CD4-positive, alpha-beta T cell treated with Interferon gamma for 1 hour (primary cell): Measurements from ENCODE around the gene NENF.
"Not testable (repeated sequence)": the region's sequence is repeated elsewhere in the genome, so short reads cannot be mapped to it uniquely, and the experiment has no call there.

ENCODE experiments used
- DNase-seq: peaks from one replicate; pipeline ENCODE4 v3.0.0-alpha.2; 2020

The NENF gene

GRCh38 chr1:212461916-212462660 is 29.4 kb downstream of the NENF start:
- no peak for DNase-seq

- no peak for DNase-seq
Measured at GRCh38 chr1:212463565-212464285, 31.0 kb downstream of the NENF start.

DNA sequence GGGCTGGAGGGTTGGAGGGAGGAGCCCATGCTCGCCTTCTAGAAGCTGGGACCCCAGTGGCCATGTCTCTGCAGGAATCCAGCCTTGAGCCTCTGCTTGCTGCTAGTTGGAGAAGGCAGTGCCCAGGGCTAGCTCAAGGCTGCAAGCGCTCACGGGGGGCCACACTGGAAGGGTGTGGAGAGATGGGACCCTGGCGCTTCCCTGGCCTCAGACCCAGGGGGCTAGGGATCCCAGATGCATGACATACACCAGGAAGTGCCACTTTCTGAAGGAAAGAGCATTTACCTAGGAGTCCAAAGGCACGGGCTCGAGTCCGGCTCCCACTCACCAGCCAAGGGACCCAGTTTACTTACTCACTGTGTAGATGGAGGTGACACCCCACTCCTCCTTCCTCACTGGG is 32.6 kb downstream of the NENF start:
- DNase-seq, result no peak

- DNase-seq, result no peak
Measured at GRCh38 chr1:212466437-212466836, 33.7 kb downstream of the NENF start.

GRCh38 chr1:212466898-212467650 is 34.4 kb downstream of the NENF start:
- DNase-seq, result no peak

DNA sequence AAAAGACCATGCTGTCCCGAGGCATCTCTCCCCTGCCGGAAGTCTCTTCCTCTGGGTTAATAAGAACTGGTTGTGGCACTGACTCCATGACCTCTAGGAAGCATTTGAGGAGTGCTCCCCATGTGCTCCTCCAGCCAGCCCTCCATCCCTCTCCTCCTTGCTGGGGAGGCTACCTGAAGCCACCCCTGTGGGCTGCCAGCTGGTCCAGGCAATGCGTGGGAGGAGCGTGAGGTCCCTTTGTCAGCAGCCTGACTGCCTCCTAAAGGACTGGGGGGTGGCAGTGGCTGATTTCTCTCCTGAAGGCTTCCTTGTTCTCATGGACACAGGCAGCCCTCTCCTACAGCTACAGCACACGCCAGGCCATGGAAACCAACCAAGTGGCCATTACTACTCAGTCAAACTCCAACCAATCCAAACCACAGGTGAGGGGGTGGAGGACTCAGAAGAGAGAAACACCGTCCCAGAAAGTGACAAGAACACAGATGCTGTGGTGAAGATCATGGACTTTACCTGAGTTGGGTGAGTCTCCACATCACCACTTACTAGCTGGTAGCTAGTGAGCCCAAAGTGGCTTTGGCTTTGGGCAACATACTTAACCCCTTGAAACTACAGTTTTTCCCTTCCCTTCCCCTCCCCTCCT is 35.2 kb downstream of the NENF start:
- DNase-seq, result no peak

GRCh38 chr1:212470059-212470458 is 37.3 kb downstream of the NENF start:
- DNase-seq, result no peak

GRCh38 chr1:212471286-212471685 is 38.6 kb downstream of the NENF start:
- no peak for DNase-seq

DNA sequence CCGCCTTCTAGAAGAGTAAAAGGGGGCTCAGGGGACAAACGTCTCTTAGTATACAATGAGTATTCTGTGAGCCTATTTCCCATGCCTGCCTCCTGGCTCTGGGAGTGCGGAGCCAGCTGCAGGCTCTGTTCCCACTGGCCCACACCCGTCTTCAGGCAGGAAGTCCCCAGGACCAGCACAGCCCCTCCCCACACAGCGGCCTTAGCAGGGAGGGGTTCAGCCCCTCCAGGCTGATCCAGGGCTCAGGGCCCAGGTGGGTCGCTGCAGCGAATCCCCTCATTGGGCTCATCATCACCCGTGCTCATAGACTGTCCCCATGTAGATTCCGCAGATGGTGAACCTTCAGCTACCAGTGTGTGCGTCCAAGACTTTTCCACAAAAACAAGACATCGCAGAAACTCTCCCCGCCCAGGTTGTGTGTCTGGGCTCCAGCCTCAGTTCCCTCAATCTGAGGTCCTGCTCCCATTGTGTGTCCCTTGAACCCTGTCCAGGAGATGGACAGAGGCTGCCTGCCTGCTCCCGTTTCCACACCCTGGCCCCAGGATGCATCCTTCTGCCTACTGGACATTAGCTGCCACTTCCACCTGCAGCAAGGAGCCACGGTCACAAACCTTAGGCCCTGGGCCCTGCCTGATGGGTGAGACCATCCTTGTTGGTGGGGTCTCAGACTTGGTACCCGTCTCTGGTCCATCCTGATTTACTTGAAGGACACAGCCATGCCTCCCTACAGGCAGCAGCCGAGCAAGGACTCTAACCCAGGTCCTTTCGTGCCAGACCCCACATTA is 39.4 kb downstream of the NENF start:
- no peak for DNase-seq

DNA sequence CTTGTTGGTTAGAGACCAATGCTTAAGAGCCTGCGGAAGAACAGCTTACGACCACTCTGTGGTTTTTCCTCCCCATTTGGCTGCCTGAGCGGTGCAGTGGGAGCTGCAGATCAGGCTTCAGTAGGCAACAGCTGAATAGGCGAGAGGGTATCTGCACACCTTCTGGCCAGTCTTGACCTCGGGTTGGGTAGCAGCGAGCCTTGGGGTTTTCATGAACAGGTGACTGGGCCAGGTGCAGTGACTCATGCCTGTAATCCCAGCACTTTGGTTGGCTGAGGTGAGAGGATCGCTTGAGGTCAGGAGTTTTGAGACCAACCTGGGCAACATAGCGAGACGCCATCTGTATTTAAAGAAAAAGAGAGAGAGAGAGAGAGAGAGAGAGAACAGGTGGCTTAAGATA is 41.0 kb downstream of the NENF start:
- no peak for DNase-seq

DNA sequence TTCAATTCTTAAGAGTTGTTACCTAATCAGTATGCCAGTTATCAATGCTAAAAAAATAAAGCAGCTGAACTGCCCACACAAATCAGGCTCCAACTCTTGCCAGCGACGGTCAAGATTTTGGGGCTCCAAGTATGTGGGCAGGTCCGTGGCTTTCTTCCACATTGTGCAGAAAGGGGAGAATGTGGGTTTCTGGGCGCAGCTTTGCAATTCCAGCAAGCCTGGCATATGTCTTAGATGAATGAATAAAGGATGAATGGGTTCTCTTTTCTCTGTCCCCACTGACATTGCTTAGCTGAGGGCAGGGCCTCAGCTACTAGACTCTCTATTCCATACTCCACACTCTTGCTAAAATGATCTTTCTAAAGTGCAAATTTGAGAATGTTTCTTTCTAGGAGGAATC is 42.4 kb downstream of the NENF start:
- DNase-seq, result no peak

- DNase-seq, result not testable (repeated sequence)
Measured at GRCh38 chr1:212475831-212476230, 43.1 kb downstream of the NENF start.

- DNase-seq, result peak; percentile 77
Measured at GRCh38 chr1:212477014-212477679, 44.4 kb downstream of the NENF start.

DNA sequence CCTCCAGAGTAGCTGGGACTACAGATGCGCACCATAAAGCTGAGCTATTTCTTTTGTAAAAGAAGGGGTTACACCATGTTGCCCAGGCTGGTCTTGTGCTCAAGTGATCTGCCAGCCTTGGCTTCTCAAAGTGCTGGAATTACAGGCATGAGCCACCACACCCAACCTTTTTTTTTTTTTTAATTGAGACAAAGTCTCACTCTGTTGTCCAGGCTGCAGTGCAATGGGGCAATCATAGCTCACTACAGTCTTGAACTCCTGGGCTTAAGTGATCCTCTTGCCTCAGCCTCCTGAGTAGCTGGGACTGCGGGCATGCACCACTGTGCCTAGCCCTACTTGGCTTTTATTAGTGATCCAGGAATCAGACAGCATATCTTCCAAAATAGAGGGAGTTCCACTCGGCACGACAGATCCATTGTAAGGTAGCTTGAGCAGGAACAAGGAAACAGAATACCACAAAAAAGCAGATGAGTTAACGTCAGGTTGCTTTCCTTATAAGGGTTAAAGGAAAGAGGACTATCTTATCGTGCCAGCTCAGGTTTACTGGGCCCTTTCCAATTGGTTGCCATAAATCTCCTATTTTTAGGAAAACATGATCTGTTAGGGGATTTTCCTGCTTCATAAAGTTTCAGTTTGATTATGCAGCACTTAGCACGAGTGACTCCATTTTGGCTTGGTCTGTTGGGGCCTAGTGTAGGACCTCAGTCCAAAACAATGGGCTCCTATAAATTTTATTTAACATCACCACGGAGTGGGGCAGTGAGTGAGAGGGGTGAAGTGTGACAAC is 45.2 kb downstream of the NENF start:
- DNase-seq, result no peak

DNA sequence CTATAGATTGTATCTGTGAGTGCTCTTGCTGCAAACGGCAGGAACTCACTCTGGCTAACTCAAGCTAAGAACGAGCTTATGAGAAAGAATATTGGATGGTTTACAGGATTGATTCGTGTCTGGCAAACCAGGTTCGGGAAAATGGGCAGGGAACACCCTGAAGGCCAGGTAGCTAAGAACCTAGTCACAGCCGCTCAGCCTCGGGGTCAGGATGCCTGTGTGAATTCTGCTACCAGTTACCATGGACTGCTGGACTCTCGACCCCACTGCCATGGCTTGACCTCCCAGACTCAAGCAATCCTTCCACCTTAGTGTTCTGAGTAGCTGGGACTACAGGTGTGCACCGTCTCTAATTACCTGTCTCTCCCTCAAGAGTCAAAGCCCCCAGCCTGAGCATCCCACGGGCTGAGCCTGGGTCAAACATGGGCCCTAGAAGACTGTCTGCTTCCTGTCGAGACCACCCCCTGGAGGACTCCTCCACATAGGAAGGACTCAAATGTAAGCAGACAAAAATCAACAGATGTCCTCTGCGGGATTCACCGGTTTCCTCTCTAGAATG is 45.8 kb downstream of the NENF start:
- DNase-seq, result no peak

- no peak for DNase-seq
Measured at GRCh38 chr1:212479188-212479587, 46.5 kb downstream of the NENF start.

DNA sequence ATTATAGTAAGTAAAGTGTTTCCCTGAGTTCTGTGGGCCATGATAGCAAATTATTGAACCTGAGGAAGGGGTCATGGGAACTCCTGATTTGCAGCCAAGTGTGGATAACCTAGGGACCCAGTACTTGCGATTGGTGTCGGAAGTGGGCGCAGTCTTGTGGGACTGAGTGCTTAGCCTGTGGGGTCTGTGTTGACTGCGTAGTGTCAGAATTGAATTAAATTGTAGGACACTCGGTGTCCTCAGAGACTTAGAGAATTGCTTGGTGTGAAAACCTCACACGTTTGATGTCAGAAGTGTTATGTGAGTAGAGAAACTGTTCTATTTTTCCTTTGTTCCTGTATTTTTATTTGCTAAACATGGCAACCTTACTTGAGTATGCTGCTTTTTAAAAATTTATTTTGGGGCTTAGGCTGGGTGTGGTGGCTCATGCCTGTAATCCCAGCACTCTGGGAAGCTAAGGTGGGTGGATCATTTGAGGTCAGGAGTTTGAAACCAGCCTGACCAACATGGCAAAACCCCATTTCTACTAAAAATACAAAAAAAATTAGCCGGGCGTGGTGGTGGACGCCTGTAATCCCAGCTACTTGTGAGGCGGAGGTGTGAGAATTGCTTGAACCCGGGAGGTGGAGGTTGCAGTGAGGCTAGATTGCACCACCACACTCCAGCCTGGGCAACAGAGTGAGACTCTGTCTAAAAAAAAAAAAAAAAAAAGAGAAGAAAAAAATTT is 48.2 kb downstream of the NENF start:
- DNase-seq, result not testable (repeated sequence)

DNA sequence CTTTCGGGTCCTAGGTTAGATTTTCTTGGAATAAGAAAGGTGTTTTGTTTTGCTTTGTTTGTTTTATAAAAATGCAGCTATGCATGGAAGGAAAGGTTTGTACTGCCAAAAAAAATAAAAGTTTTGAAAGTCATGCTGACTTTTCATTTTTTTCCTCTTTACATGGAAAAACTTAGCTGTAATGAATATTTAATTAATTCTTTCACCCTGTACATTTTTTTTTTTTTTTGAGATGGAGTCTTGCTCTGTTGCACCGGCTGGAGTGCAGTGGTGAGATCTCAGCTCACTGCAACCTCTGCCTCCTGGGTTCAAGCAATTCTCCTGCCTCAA is 48.7 kb downstream of the NENF start:
- DNase-seq, result no peak

GRCh38 chr1:212482006-212482636 is 49.4 kb downstream of the NENF start:
- DNase-seq, result no peak
